ENCODE measurements around the gene RPRD1B. TPM values are rescaled to one million over a fixed set of nuclear protein-coding genes. Genes with fewer than 3 reads are reported as not detected.
A peak's percentile ranks its signal among the peaks of the same experiment; 100 is the strongest.

RPRD1B gene
- total and polyA plus RNA-seq, 2 of the 4 experiments (the other 2 are of a cell fraction), result 8.4 to 9.9 TPM

DNA sequence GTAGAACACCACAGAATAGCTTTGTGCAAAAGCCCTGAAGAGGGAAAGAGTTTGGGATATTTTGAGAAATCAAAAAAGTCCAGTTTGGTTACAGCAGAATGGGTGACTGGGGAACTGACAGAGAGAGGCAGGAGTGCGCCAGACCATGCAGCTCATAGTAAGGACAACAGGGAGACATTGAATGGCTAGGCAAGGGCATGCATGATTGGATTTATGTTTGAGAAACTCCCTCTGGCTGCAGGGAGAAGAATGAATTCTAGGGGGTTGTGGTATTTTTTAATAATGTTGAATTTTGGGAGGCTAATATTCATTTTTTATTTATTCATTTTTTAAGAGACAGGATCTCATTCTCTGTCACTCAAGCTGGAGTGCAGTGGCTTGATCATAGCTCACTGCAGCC, 81.7 kb downstream of the RPRD1B start:
- ATAC-seq (ENCODE audit: low read depth) (no peak), DNase-seq (no peak)
- Histone ChIP-seq H3K27ac (ENCODE audit: insufficient read depth, low read length) (no peak overlapping the region), H3K56ac (ENCODE audit: extremely low read depth, insufficient read depth, low read length) (no peak overlapping the region), H3K14ac (replicated peaks; ENCODE audit: low read depth, low read length) (no peak overlapping the region), H3K4me3 (ENCODE audit: insufficient read depth, low read depth, low read length) (no peak overlapping the region), H2AK5ac (ENCODE audit: low read depth, low read length) (peak overlapping the region; percentile 60; the same call in 1 of the 2 replicates), H3K4me2 (ENCODE audit: low read depth, low read length) (no peak overlapping the region), H3K36me3 (ENCODE audit: control insufficient read depth, insufficient read depth, low read length) (no peaks in the 10 kb centered on the region), H3K4ac (ENCODE audit: low read depth, low read length) (peak overlapping the region; percentile 41), H2BK15ac (ENCODE audit: low read depth, low read length) (peak overlapping the region; percentile 64; the same call in 1 of the 3 replicates), H4K8ac (ENCODE audit: low read depth in 2 of 2, low read length in 2 of 2) (no peak overlapping the region), H3K18ac (ENCODE audit: low read depth, low read length) (no peak overlapping the region), H3K4me1 (ENCODE audit: control insufficient read depth, insufficient read depth, low read length) (peaks cover 10% of the 10 kb centered on the region), H2BK120ac (ENCODE audit: low read depth, low read length) (peak overlapping the region; percentile 67), H2AK9ac (replicated peaks; ENCODE audit: low read depth, low read length, poor library complexity) (no peak overlapping the region), H4K5ac (ENCODE audit: low read depth, low read length) (no peak overlapping the region), H3K9me1 (ENCODE audit: insufficient read depth, low read length) (peaks cover 21% of the 10 kb centered on the region), H3K9ac (ENCODE audit: low read depth, low read length) (no peak overlapping the region), H3K27me3 (ENCODE audit: control insufficient read depth, insufficient read depth, low read length) (no peaks in the 10 kb centered on the region), H2AFZ (replicated peaks; ENCODE audit: low read length, poor library complexity) (no peak overlapping the region), H4K91ac (ENCODE audit: insufficient read depth, low read depth, low read length) (no peak overlapping the region), H3K23ac (ENCODE audit: low read depth, low read length) (no peak overlapping the region), H2BK20ac (ENCODE audit: low read depth, low read length) (peak overlapping the region; percentile 32), H2BK5ac (ENCODE audit: low read depth, low read length, poor library complexity, severe bottlenecking) (no peak overlapping the region), H3K79me1 (ENCODE audit: low read depth in 1 of 2, low read length in 2 of 2) (no peaks in the 10 kb centered on the region), H4K20me1 (ENCODE audit: insufficient read depth, low read length) (no peaks in the 10 kb centered on the region), H3K9me3 (ENCODE audit: control insufficient read depth, insufficient read depth, low read length) (no peaks in the 10 kb centered on the region)
- in situ Hi-C loops (cut with MboI; ENCODE audit: low sequenced_read_pairs), result no loop called here
- ChIA-PET CTCF (interaction anchor here (1.8 kb wide), 1 partner anchor 22 kb away, joined by 4 read pairs; no protein-coding TSS in a partner anchor), POLR2A (ENCODE audit: unreplicated experiment) (no interaction called here)
- intact Hi-C loops (cut with micrococcal nuclease), result loop anchor here (5.0 kb wide), 1 partner anchor 33 kb away; no protein-coding TSS in a partner anchor
- dilution Hi-C loops (cut with HindIII; ENCODE audit: low sequenced_read_pairs, unreplicated experiment), result no loop called here
- TF ChIP-seq RCOR1 (IDR thresholded peaks at IDR 0.05; ENCODE audit: insufficient replicate concordance, low read length) (no peak), RFX5 (IDR thresholded peaks at IDR 0.05; ENCODE audit: low read depth, low read length) (no peak), BHLHE40 (IDR thresholded peaks at IDR 0.05; ENCODE audit: low read depth, low read length) (no peak), POLR2A (IDR thresholded peaks at IDR 0.05; ENCODE audit: low read depth, low read length) (no peak), NFE2L2 (IDR thresholded peaks at IDR 0.05; ENCODE audit: low read depth, low read length) (no peak), FOS (IDR thresholded peaks at IDR 0.05; ENCODE audit: low read depth, low read length) (no peak), ELK1 (IDR thresholded peaks at IDR 0.05; ENCODE audit: borderline replicate concordance, low read depth, low read length) (no peak), RAD21 (IDR thresholded peaks at IDR 0.05; ENCODE audit: low read length) (no peak), MAZ (IDR thresholded peaks at IDR 0.05; ENCODE audit: borderline replicate concordance, low read depth, low read length) (no peak), CHD1 (IDR thresholded peaks at IDR 0.05; ENCODE audit: low read depth, low read length) (no peak), SMC3 (IDR thresholded peaks at IDR 0.05; ENCODE audit: low read depth, low read length) (no peak), MXI1 (IDR thresholded peaks at IDR 0.05; ENCODE audit: borderline replicate concordance, low read depth, low read length) (no peak), MAFK (IDR thresholded peaks at IDR 0.05; ENCODE audit: low read depth, low read length) (no peak), CEBPB (IDR thresholded peaks at IDR 0.05; ENCODE audit: low read depth, low read length) (no peak), USF2 (IDR thresholded peaks at IDR 0.05; ENCODE audit: low read depth, low read length) (no peak)
- TF ChIP-seq, protein P1, sequence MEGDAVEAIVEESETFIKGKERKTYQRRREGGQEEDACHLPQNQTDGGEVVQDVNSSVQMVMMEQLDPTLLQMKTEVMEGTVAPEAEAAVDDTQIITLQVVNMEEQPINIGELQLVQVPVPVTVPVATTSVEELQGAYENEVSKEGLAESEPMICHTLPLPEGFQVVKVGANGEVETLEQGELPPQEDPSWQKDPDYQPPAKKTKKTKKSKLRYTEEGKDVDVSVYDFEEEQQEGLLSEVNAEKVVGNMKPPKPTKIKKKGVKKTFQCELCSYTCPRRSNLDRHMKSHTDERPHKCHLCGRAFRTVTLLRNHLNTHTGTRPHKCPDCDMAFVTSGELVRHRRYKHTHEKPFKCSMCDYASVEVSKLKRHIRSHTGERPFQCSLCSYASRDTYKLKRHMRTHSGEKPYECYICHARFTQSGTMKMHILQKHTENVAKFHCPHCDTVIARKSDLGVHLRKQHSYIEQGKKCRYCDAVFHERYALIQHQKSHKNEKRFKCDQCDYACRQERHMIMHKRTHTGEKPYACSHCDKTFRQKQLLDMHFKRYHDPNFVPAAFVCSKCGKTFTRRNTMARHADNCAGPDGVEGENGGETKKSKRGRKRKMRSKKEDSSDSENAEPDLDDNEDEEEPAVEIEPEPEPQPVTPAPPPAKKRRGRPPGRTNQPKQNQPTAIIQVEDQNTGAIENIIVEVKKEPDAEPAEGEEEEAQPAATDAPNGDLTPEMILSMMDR (conservative IDR thresholded peaks at IDR 0.05; ENCODE audit: low read depth, low read length), result no peak
- BruUV-seq (replicated peaks), result no TSS peak
- no CpG with 5 or more reads among the region's 1 CpG for WGBS, 2 experiments (ENCODE audit: extremely low coverage in 2 of 2, insufficient read length in 1 of 2)

All from IMR-90 (cell line).